KOPT-K1 (cell line): ENCODE data around the gene EPS8.

Experiments used
- H3K27ac ChIP-seq: fragments of 200-600 bp; sonication (generic); 2 replicates; pipeline ENCODE4 v1.5.1; 2016; ENCODE audit warnings: antibody characterized with exemption, mild to moderate bottlenecking, low read depth, low read length; ENCODE audit not compliant: poor library complexity, severe bottlenecking
- H3K36me3 ChIP-seq: fragments of 200-600 bp; sonication (generic); 2 replicates; pipeline ENCODE4 v1.5.1; 2017; ENCODE audit warnings: antibody characterized with exemption, mild to moderate bottlenecking, low read length, moderate library complexity; ENCODE audit not compliant: insufficient read depth
- H3K9me3 ChIP-seq: fragments of 200-600 bp; sonication (generic); 2 replicates; pipeline ENCODE4 v1.5.1; 2017; ENCODE audit warnings: antibody characterized with exemption, low read length, mild to moderate bottlenecking; ENCODE audit not compliant: insufficient read depth, poor library complexity, severe bottlenecking

The EPS8 gene

GRCh38 chr12:15789220-15790171, at the start of gene EPS8:
EPS8 (minus strand) TSS chr12:15789388; CDS start chr12:15682951, 106,437 bp downstream.
- Histone ChIP-seq H3K36me3 (no peaks in the 10 kb centered on the region), H3K27ac (no peak within 1 kb of the TSS), H3K9me3 (peaks cover 6% of the 10 kb centered on the region)

- H3K27ac ChIP-seq: no peak overlapping the region
Measured at GRCh38 chr12:15837141-15837790, 48.1 kb upstream of the EPS8 start.

GRCh38 chr12:15834575-15834974, 45.4 kb upstream of the EPS8 start:
- H3K36me3 ChIP-seq: no peaks in the 10 kb centered on the region
- no peak overlapping the region for H3K27ac ChIP-seq
- H3K9me3 ChIP-seq: no peaks in the 10 kb centered on the region

More at GRCh38 chr12:15837141-15837790, 48.1 kb upstream of the EPS8 start:
- no peaks in the 10 kb centered on the region for H3K36me3 ChIP-seq
- no peaks in the 10 kb centered on the region for H3K9me3 ChIP-seq

- H3K36me3 ChIP-seq: no peaks in the 10 kb centered on the region
- no peaks in the 10 kb centered on the region for H3K9me3 ChIP-seq
- H3K27ac ChIP-seq: no peak overlapping the region
Measured at GRCh38 chr12:15831315-15831978, 42.3 kb upstream of the EPS8 start.

DNA sequence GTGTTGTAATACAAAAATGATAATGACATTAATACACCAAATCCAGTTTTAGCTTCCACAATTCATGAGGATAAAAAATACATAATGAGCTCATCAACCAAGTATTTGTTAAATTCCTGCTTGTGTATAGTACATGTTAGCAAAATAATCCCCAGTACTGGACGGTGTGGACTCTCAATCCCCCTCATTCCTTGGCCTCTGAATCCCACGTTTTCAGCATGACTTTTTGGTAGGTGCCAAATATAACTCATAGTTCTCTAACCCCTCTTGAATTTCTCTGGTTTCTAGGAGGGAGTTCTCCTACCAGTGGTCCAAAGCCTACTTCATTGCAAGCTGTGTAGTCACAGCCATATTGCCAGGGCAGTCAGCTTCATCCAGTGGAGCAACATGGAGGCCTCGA, 41.4 kb upstream of the EPS8 start:
- H3K36me3 ChIP-seq: no peaks in the 10 kb centered on the region
- H3K9me3 ChIP-seq: no peaks in the 10 kb centered on the region
- no peak overlapping the region for H3K27ac ChIP-seq

DNA sequence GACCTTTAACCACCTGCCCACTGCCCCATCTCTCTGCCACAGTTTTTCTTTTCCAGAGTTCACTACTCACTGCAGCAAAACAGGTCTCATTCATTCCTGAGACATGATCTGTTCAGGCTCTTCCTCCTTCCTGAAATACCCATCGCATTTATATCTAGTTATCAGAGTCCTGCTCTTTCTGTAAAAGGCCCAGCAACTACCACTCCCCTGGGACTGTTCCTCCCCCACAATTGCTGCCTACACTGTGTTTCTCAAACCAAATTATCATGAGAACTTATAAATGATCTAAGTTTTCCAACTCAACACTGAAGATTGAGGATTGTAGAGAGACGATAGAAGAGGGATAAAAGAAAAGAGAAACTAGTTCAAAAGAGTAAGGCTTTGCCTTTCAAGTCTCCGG, 40.8 kb upstream of the EPS8 start:
- H3K9me3 ChIP-seq: no peaks in the 10 kb centered on the region
- no peak overlapping the region for H3K27ac ChIP-seq
- no peaks in the 10 kb centered on the region for H3K36me3 ChIP-seq

DNA sequence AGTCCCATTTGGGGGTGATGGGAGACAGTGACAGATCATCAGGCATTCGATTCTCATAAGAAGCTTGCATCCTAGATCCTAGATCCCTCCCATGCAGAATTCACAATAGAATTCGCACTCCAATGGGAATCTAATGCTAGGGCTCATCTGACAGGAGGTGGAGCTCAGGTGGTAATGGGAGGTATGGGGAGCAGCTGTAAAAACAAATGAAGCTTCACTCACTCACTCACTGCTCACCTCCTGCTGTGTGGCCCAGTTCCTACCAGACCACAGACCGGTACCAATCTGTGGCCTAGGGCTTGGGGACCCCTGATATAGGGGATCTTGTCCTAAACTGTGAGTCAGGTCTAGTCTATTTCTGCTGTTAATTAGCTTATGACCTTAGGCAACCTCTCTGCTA, 40.1 kb upstream of the EPS8 start:
- no peaks in the 10 kb centered on the region for H3K9me3 ChIP-seq
- H3K27ac ChIP-seq: no peak overlapping the region
- no peaks in the 10 kb centered on the region for H3K36me3 ChIP-seq

DNA sequence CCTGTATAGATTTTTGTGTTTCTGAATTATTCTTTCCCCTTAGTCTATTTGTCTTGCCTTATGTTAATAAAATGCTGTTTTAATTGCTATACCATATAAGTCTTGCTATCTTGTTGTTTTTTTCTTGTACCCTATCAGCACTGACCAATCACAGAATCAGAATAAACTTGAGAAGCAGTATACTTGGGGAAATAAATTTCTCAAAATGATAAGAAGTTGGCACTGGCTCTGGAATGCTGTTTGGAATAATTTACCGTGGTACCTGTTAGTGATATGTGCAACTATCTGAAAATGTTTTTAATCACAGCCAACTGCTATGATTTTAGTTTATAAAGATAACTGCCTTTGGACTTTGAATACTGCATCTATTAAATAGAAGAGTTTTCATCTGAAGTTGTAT, 37.9 kb upstream of the EPS8 start:
- H3K27ac ChIP-seq: no peak overlapping the region
- no peaks in the 10 kb centered on the region for H3K9me3 ChIP-seq
- no peaks in the 10 kb centered on the region for H3K36me3 ChIP-seq

DNA sequence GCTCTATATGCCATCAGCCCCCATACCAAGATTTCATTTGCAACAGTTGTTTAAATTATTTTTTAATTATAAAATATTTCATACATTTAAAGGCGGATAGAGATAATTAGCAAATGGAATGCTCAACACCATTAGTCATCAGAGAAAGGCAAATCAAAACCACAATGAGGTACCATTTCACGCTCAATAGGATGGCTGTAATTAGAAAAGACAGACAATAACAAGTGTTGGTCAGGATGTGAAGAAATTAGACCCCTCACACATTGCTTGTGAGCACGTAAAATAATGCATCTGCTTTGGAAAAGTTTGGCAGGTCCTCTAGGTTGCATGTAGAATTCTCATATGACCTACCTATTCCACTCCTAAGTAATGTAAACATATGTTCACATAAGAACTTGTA, 35.3 kb upstream of the EPS8 start:
- H3K27ac ChIP-seq: no peak overlapping the region

GRCh38 chr12:15823360-15824128, 34.4 kb upstream of the EPS8 start:
- Histone ChIP-seq H3K27ac (no peak overlapping the region), H3K9me3 (no peaks in the 10 kb centered on the region), H3K36me3 (no peaks in the 10 kb centered on the region)

More for the DNA sequence above, 35.3 kb upstream of the EPS8 start:
- Histone ChIP-seq H3K9me3 (no peaks in the 10 kb centered on the region), H3K36me3 (no peaks in the 10 kb centered on the region)

DNA sequence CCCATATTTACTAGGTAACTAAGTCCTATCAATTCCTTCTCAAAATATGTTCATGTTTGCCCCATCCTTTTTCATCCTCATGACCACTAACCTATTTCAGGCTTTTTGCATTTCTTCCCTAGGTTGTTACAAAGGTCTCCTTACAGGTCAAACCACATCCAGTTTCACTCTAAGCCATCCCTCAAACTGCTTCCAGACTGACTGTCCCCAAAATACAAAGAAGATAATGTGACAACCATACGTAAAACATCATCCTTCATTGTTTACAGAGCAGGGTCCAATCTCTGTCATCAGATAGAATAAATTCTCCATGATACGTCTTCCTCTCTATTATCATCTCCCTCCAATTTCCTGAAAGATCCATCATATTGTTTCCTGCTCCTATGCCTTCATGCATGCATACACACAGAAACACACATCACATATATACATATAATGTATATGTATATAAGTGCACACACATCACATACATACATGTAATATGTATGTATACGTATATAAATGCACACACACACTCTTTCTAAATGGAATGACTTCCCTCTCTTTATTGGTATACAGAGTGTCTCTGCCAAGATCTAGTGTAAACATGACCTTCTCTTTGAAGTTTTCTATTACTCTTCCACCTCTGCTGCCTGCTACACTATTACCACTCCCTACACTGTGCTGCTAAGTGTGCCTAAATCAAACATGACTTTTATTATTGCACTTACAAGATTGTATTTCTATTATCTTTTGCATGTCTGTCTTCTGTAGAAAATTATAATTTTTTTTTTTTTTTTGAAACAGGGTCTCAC, 30.7 kb upstream of the EPS8 start:
- no peak overlapping the region for H3K27ac ChIP-seq
- no peaks in the 10 kb centered on the region for H3K36me3 ChIP-seq
- H3K9me3 ChIP-seq: no peaks in the 10 kb centered on the region

- Histone ChIP-seq H3K9me3 (no peaks in the 10 kb centered on the region), H3K36me3 (no peaks in the 10 kb centered on the region), H3K27ac (no peak overlapping the region)
Measured at GRCh38 chr12:15818418-15818817, 29.2 kb upstream of the EPS8 start.

GRCh38 chr12:15815730-15816129, 26.5 kb upstream of the EPS8 start:
- Histone ChIP-seq H3K9me3 (no peaks in the 10 kb centered on the region), H3K27ac (no peak overlapping the region), H3K36me3 (no peaks in the 10 kb centered on the region)
